Coronary artery (tissue), 2 donors: ENCODE data around the gene BCR.

Source experiments
- DNase-seq: peaks from one replicate; pipeline ENCODE4 v3.0.0-alpha.2; 2017; ENCODE audit warnings: low spot score
- H3K27ac ChIP-seq, 2 donors: fragments of 200-600 bp; sonication (generic); one replicate each; pipeline ENCODE4 v1.5.1; 2016 to 2019
- H3K4me3 ChIP-seq: fragments of 200-600 bp; sonication (generic); 2 replicates; pipeline ENCODE4 v1.5.1; 2016; ENCODE audit warnings: mild to moderate bottlenecking, moderate library complexity
- TF ChIP-seq, protein P1 (sequence below): fragments of 200-600 bp; sonication (generic); IDR thresholded peaks from one replicate; pipeline ENCODE4 v1.5.1; 2019; ENCODE audit warnings: antibody characterized with exemption

BCR gene

GRCh38 chr22:23232094-23232905 lies 52.0 kb downstream of the BCR start:
- TF ChIP-seq, protein P1, sequence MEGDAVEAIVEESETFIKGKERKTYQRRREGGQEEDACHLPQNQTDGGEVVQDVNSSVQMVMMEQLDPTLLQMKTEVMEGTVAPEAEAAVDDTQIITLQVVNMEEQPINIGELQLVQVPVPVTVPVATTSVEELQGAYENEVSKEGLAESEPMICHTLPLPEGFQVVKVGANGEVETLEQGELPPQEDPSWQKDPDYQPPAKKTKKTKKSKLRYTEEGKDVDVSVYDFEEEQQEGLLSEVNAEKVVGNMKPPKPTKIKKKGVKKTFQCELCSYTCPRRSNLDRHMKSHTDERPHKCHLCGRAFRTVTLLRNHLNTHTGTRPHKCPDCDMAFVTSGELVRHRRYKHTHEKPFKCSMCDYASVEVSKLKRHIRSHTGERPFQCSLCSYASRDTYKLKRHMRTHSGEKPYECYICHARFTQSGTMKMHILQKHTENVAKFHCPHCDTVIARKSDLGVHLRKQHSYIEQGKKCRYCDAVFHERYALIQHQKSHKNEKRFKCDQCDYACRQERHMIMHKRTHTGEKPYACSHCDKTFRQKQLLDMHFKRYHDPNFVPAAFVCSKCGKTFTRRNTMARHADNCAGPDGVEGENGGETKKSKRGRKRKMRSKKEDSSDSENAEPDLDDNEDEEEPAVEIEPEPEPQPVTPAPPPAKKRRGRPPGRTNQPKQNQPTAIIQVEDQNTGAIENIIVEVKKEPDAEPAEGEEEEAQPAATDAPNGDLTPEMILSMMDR = no peak
- Histone ChIP-seq H3K27ac (peak overlapping the region in 1 of 2 donors; percentile 27), H3K4me3 (no peak overlapping the region)
- no peak for DNase-seq

GRCh38 chr22:23233084-23233531 lies 52.8 kb downstream of the BCR start:
- H3K4me3 ChIP-seq = no peak overlapping the region
- TF ChIP-seq, protein P1 = no peak
- no peak overlapping the region for H3K27ac ChIP-seq
- no peak for DNase-seq

DNA sequence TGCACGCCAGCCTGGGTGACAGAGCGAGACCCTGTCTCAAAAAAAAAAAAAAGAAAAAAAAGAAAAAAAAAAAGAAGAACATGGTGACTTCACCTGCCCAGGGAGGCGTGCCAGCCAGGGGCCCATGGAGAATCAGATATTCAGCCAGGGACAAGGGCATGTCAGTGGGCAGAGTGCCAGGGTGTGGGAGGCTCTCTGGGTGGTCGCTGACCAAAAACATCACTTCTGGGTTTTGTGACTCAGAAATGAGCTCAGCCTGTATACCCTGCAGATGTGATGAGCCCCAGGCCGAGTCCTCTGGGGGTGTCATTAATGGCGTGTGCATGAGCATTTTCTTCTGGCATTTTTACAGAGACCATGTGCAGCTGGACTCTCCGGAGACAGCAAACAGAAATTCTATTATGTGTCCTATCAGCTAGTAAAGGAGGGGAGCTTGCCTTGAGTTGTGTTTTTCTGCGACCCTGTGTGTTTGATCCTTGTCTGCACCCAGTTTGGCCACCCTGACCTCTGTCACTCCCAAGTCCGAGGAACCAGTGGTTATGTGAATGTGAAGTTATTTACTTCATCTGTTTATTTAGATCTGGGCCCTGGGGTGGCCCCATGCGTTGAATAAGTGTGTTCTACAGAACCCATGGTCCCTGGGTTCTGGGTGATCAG lies 53.6 kb downstream of the BCR start:
- Histone ChIP-seq H3K27ac (peak overlapping the region in 1 of 2 donors; percentile 26), H3K4me3 (no peak overlapping the region)
- DNase-seq = no peak
- TF ChIP-seq, protein P1 = no peak

- Histone ChIP-seq H3K27ac (peak overlapping the region in 1 of 2 donors; percentile 26), H3K4me3 (no peak overlapping the region)
- TF ChIP-seq, protein P1 = no peak
- no peak for DNase-seq
Observed at GRCh38 chr22:23234409-23235161, 54.3 kb downstream of the BCR start.

DNA sequence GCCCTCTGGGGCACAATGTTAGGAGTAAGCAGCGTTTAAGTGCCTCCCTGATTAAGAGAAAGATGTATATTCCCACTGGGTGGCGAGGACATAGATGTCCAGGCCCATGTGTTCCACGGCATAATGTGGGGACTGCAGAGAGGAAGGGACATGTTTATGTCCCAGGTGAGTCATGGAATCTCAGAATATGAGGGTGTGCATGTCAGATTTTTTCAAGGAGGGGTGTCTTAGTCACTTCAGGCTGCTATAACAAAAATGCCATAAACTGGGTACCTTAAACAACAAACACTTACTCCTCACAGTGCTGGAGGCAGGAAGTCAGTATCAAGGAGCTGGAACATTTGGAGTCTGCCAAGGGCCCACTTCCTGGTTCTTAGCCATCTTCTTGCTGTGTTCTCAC lies 55.1 kb downstream of the BCR start:
- Histone ChIP-seq H3K4me3 (no peak overlapping the region), H3K27ac (no peak overlapping the region)
- no peak for DNase-seq
- TF ChIP-seq, protein P1 = no peak

- no peak overlapping the region for H3K4me3 ChIP-seq
- TF ChIP-seq, protein P1 = no peak
- H3K27ac ChIP-seq = peak overlapping the region; percentile 6 to 69
- no peak for DNase-seq
Observed at GRCh38 chr22:23236026-23236425, 55.7 kb downstream of the BCR start.
